Neural progenitor cell (in vitro differentiated cells): ENCODE measurements around the gene SIX1. TPM values are rescaled to one million over a fixed set of nuclear protein-coding genes. Genes with fewer than 3 reads are reported as not detected.

Experiments
- DNase-seq: peaks from one replicate; pipeline ENCODE4 v3.0.0-alpha.2; 2016; ENCODE audit warnings: low spot score
- H2AFZ ChIP-seq: fragments of 200-600 bp; sonication (generic); replicated peaks from 2 replicates; pipeline ENCODE4 v1.6.1; 2016; ENCODE audit warnings: antibody characterized with exemption
- H3F3A ChIP-seq: fragments of 200-600 bp; sonication (generic); 2 replicates; pipeline ENCODE4 v1.6.1; 2016; ENCODE audit warnings: antibody characterized with exemption, low read depth
- H3K27ac ChIP-seq: fragments of 200-600 bp; sonication (generic); 2 replicates; pipeline ENCODE4 v1.5.1; 2016; ENCODE audit warnings: mild to moderate bottlenecking
- H3K27me3 ChIP-seq: fragments of 200-600 bp; sonication (generic); 2 replicates; pipeline ENCODE4 v1.6.1; 2016; ENCODE audit warnings: mild to moderate bottlenecking, moderate library complexity
- H3K36me3 ChIP-seq: fragments of 200-600 bp; sonication (generic); 2 replicates; pipeline ENCODE4 v1.5.1; 2016
- H3K4me1 ChIP-seq: fragments of 200-600 bp; sonication (generic); 2 replicates; pipeline ENCODE4 v1.6.1; 2016; ENCODE audit warnings: mixed run types
- H3K4me2 ChIP-seq: fragments of 200-600 bp; sonication (generic); 2 replicates; pipeline ENCODE4 v1.6.1; 2016
- H3K4me3 ChIP-seq: fragments of 200-600 bp; sonication (generic); 2 replicates; pipeline ENCODE4 v1.5.1; 2016
- H3K79me2 ChIP-seq: fragments of 200-600 bp; sonication (generic); 2 replicates; pipeline ENCODE4 v1.6.1; 2016; ENCODE audit warnings: low read depth
- H3K9ac ChIP-seq: fragments of 200-600 bp; sonication (generic); 2 replicates; pipeline ENCODE4 v1.6.1; 2016
- H3K9me3 ChIP-seq: fragments of 200-600 bp; sonication (generic); 2 replicates; pipeline ENCODE4 v1.5.1; 2016; ENCODE audit warnings: low read depth
- H4K20me1 ChIP-seq: fragments of 200-600 bp; sonication (generic); 2 replicates; pipeline ENCODE4 v1.6.1; 2016; ENCODE audit warnings: low read depth
- H3K27ac Mint-ChIP-seq: 3 replicates; pipeline ENCODE4 v1.8.0; 2021; ENCODE audit warnings: mixed read lengths
- H3K27me3 Mint-ChIP-seq: 2 replicates; pipeline ENCODE4 v1.8.0; 2022; ENCODE audit warnings: low read depth, mild to moderate bottlenecking, inconsistent platforms, moderate library complexity, mixed read lengths; ENCODE audit not compliant: insufficient read depth
- H3K36me3 Mint-ChIP-seq: 3 replicates; pipeline ENCODE4 v1.8.0; 2021; ENCODE audit warnings: mixed read lengths
- H3K4me1 Mint-ChIP-seq: 3 replicates; pipeline ENCODE4 v1.8.0; 2021; ENCODE audit warnings: mixed read lengths
- H3K4me3 Mint-ChIP-seq: 3 replicates; pipeline ENCODE4 v1.8.0; 2021; ENCODE audit warnings: mild to moderate bottlenecking, moderate library complexity, mixed read lengths
- H3K9me3 Mint-ChIP-seq: 3 replicates; pipeline ENCODE4 v1.8.0; 2020; ENCODE audit warnings: mixed read lengths
- EZH2 ChIP-seq: fragments of 200-600 bp; sonication (generic); IDR thresholded peaks from 2 replicates; pipeline ENCODE4 v1.6.1; 2017; ENCODE audit warnings: antibody characterized with exemption, mild to moderate bottlenecking, moderate library complexity
- EZH2phosphoT487 ChIP-seq: fragments of 200-600 bp; sonication (generic); IDR thresholded peaks from 2 replicates; pipeline ENCODE4 v1.6.1; 2017; ENCODE audit warnings: antibody characterized with exemption
- total RNA-seq: library from RNA; depleted of rRNA; stranded (reverse); fragments of >200 nt; gene quantifications from 2 replicates; pipeline ENCODE4 v1.2.3, GENCODE V29; 2015; ENCODE audit warnings: low replicate concordance
- TF ChIP-seq, protein P1 (sequence below): fragments of 200-600 bp; sonication (generic); IDR thresholded peaks from 2 replicates; pipeline ENCODE4 v1.5.1; 2017; ENCODE audit warnings: antibody characterized with exemption, mild to moderate bottlenecking

The SIX1 gene
- total RNA-seq, 1 donor from 2014 or later: not detected

DNA sequence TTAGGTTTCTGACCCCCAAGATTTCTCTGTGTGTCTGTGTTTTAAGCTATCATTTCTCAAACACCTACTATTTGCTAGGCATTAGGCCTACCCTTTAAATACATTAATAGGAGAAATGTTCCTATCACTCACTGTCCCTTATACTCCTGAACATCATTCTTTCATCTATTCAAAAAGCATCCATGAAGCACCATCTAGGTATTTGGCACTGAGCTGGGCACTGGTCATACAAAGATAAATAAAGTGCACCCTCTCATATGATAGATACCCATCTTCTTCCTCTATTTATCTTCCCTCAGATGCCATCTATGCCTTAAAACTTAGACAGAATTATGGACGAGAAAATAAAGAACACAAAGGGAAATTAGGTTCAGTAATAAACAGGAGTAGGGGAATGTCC lies 20.4 kb downstream of the SIX1 start:
- no peak overlapping the region for H3K9ac ChIP-seq
- H3F3A ChIP-seq: peaks cover 5% of the 10 kb centered on the region
- no peak overlapping the region for H3K4me3 ChIP-seq
- no peaks in the 10 kb centered on the region for H3K9me3 Mint-ChIP-seq
- no peak for DNase-seq
- H3K27me3 ChIP-seq: peaks cover 15% of the 10 kb centered on the region
- TF ChIP-seq EZH2 (no peak), EZH2phosphoT487 (no peak)
- TF ChIP-seq, protein P1, sequence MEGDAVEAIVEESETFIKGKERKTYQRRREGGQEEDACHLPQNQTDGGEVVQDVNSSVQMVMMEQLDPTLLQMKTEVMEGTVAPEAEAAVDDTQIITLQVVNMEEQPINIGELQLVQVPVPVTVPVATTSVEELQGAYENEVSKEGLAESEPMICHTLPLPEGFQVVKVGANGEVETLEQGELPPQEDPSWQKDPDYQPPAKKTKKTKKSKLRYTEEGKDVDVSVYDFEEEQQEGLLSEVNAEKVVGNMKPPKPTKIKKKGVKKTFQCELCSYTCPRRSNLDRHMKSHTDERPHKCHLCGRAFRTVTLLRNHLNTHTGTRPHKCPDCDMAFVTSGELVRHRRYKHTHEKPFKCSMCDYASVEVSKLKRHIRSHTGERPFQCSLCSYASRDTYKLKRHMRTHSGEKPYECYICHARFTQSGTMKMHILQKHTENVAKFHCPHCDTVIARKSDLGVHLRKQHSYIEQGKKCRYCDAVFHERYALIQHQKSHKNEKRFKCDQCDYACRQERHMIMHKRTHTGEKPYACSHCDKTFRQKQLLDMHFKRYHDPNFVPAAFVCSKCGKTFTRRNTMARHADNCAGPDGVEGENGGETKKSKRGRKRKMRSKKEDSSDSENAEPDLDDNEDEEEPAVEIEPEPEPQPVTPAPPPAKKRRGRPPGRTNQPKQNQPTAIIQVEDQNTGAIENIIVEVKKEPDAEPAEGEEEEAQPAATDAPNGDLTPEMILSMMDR: no peak
- no peak overlapping the region for H3K27ac Mint-ChIP-seq
- H3K4me3 Mint-ChIP-seq: no peak overlapping the region
- H2AFZ ChIP-seq: no peak overlapping the region
- H3K36me3 ChIP-seq: no peaks in the 10 kb centered on the region
- no peaks in the 10 kb centered on the region for H3K4me1 ChIP-seq
- no peak overlapping the region for H3K4me2 ChIP-seq
- H4K20me1 ChIP-seq: no peaks in the 10 kb centered on the region
- no peak overlapping the region for H3K27ac ChIP-seq
- H3K9me3 ChIP-seq: no peaks in the 10 kb centered on the region
- no peaks in the 10 kb centered on the region for H3K36me3 Mint-ChIP-seq
- H3K27me3 Mint-ChIP-seq: no peaks in the 10 kb centered on the region
- H3K79me2 ChIP-seq: no peaks in the 10 kb centered on the region
- no peaks in the 10 kb centered on the region for H3K4me1 Mint-ChIP-seq

DNA sequence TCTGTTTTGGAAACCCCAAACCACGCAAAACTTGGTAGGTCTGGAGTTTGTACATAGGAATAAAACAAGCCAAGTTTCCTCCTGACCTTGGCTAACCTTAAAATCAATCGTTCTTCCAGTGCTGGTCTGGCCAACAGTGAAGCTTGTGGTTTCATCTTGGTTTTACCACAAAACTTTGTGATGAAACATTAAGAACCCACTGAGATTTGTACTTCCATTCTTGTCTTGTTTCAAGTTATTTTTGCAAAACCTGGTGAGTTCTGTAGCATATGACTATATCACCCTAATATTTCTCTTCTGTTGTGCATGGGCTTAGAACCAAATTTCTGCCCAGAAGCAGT lies 26.4 kb downstream of the SIX1 start:
- Mint-ChIP-seq H3K4me1 (no peaks in the 10 kb centered on the region), H3K36me3 (no peaks in the 10 kb centered on the region), H3K27me3 (no peaks in the 10 kb centered on the region), H3K27ac (no peak overlapping the region), H3K9me3 (no peaks in the 10 kb centered on the region), H3K4me3 (no peak overlapping the region)
- no peak for TF ChIP-seq EZH2phosphoT487
- TF ChIP-seq, protein P1: no peak
- TF ChIP-seq EZH2: no peak
- Histone ChIP-seq H3K4me2 (no peak overlapping the region), H3K4me3 (no peak overlapping the region), H3K4me1 (no peaks in the 10 kb centered on the region), H3K27ac (no peak overlapping the region), H3K79me2 (no peaks in the 10 kb centered on the region), H3K36me3 (no peaks in the 10 kb centered on the region), H4K20me1 (no peaks in the 10 kb centered on the region), H3F3A (no peaks in the 10 kb centered on the region), H2AFZ (no peak overlapping the region), H3K27me3 (peaks cover 5% of the 10 kb centered on the region), H3K9me3 (no peaks in the 10 kb centered on the region), H3K9ac (no peak overlapping the region)
- no peak for DNase-seq

DNA sequence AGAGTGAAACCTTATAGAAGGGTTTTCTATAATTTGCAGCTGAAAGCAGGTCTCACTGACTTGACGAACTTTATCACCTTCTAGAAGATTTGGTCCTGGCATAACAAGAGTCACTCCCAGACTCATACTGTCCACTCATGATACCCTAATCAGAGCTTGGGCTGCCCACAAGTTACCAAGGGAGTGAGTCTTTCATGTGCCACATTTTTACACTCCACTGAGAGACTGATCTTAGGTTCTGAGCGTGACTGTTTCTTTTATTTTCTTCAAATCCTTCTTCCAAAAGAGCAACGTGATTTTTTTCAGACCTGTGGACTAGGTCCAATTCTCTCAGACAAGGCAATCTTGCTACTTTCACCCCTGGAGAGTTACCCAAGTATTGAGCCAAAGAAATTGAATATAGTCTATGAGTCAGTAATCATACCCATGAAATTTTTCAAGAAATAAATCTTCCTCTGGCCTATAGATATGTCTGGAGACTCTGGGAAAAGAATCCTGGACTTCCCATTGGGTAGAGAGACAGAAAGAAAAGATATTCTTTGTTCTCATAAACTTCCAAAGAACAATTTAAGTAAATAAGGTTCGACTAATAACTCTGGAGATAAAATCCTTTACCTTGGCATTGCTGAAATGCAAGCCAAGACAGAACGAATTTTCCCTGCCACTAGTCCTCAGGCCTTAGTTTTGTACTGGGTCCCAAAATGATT lies 26.9 kb downstream of the SIX1 start:
- Histone ChIP-seq H3K27me3 (peaks cover 5% of the 10 kb centered on the region), H3K79me2 (no peaks in the 10 kb centered on the region), H3K4me1 (no peaks in the 10 kb centered on the region), H3K9ac (no peak overlapping the region), H3K27ac (no peak overlapping the region), H4K20me1 (no peaks in the 10 kb centered on the region), H3K4me2 (no peak overlapping the region), H3F3A (no peaks in the 10 kb centered on the region), H3K4me3 (no peak overlapping the region), H2AFZ (no peak overlapping the region), H3K36me3 (no peaks in the 10 kb centered on the region), H3K9me3 (no peaks in the 10 kb centered on the region)
- Mint-ChIP-seq H3K4me1 (no peaks in the 10 kb centered on the region), H3K4me3 (no peak overlapping the region), H3K9me3 (no peaks in the 10 kb centered on the region), H3K27ac (no peak overlapping the region), H3K27me3 (no peaks in the 10 kb centered on the region), H3K36me3 (no peaks in the 10 kb centered on the region)
- TF ChIP-seq EZH2phosphoT487 (no peak), EZH2 (no peak)
- TF ChIP-seq, protein P1: no peak
- DNase-seq: no peak
